Nephron progenitor cell (in vitro differentiated cells): ENCODE data around the gene BPIFB2.

Experiments
- DNase-seq: peaks from one replicate; pipeline ENCODE4 v3.0.0; 2021
- H3K27ac Mint-ChIP-seq: 2 replicates; pipeline ENCODE4 v1.8.0; 2021; ENCODE audit warnings: mild to moderate bottlenecking, moderate library complexity, mixed read lengths
- H3K27me3 Mint-ChIP-seq: 2 replicates; pipeline ENCODE4 v1.8.0; 2021; ENCODE audit warnings: mild to moderate bottlenecking, low read depth, mixed read lengths; ENCODE audit not compliant: poor library complexity
- H3K36me3 Mint-ChIP-seq: 2 replicates; pipeline ENCODE4 v1.8.0; 2021; ENCODE audit warnings: low read depth, mixed read lengths
- H3K4me1 Mint-ChIP-seq: 2 replicates; pipeline ENCODE4 v1.8.0; 2021; ENCODE audit warnings: mixed read lengths
- H3K4me3 Mint-ChIP-seq: 2 replicates; pipeline ENCODE4 v1.8.0; 2021; ENCODE audit warnings: mild to moderate bottlenecking, moderate library complexity, mixed read lengths
- H3K9me3 Mint-ChIP-seq: 2 replicates; pipeline ENCODE4 v1.8.0; 2021; ENCODE audit warnings: mild to moderate bottlenecking, moderate library complexity, mixed read lengths
- CTCF ChIP-seq: fragments of 200-600 bp; sonication (generic); IDR thresholded peaks from 2 replicates; pipeline ENCODE4 v1.5.0; 2021; ENCODE audit warnings: antibody characterized with exemption

Gene BPIFB2

GRCh38 chr20:33014336-33015113, 7.0 kb downstream of the BPIFB2 start:
- no peak for TF ChIP-seq CTCF
- no peaks in the 10 kb centered on the region for H3K36me3 Mint-ChIP-seq
- DNase-seq = no peak
- no peak overlapping the region for H3K4me3 Mint-ChIP-seq
- peaks cover 40% of the 10 kb centered on the region for H3K27me3 Mint-ChIP-seq
- H3K9me3 Mint-ChIP-seq = no peaks in the 10 kb centered on the region
- H3K4me1 Mint-ChIP-seq = peaks cover 26% of the 10 kb centered on the region
- no peak overlapping the region for H3K27ac Mint-ChIP-seq

GRCh38 chr20:33015114-33015484, 7.6 kb downstream of the BPIFB2 start:
- Mint-ChIP-seq H3K36me3 (no peaks in the 10 kb centered on the region), H3K27ac (no peak overlapping the region), H3K4me3 (no peak overlapping the region), H3K4me1 (peaks cover 21% of the 10 kb centered on the region), H3K9me3 (no peaks in the 10 kb centered on the region), H3K27me3 (peaks cover 43% of the 10 kb centered on the region)
- peak; percentile 20 for DNase-seq
- no peak for TF ChIP-seq CTCF

GRCh38 chr20:33015700-33016580, 8.4 kb downstream of the BPIFB2 start:
- no peak for TF ChIP-seq CTCF
- DNase-seq = no peak
- Mint-ChIP-seq H3K36me3 (no peaks in the 10 kb centered on the region), H3K27me3 (peaks cover 43% of the 10 kb centered on the region), H3K9me3 (no peaks in the 10 kb centered on the region), H3K4me3 (no peak overlapping the region), H3K27ac (peak overlapping the region; percentile 16), H3K4me1 (peaks cover 20% of the 10 kb centered on the region)

GRCh38 chr20:33016581-33017109, 9.1 kb downstream of the BPIFB2 start:
- no peak overlapping the region for H3K4me3 Mint-ChIP-seq
- no peak for DNase-seq

GRCh38 chr20:33017542-33017941, 10.0 kb downstream of the BPIFB2 start:
- DNase-seq = no peak
- Mint-ChIP-seq H3K27ac (no peak overlapping the region), H3K4me1 (peaks cover 20% of the 10 kb centered on the region), H3K4me3 (no peak overlapping the region), H3K9me3 (no peaks in the 10 kb centered on the region), H3K36me3 (no peaks in the 10 kb centered on the region), H3K27me3 (peaks cover 42% of the 10 kb centered on the region)
- no peak for TF ChIP-seq CTCF

More at GRCh38 chr20:33016581-33017109, 9.1 kb downstream of the BPIFB2 start:
- no peaks in the 10 kb centered on the region for H3K9me3 Mint-ChIP-seq
- H3K27ac Mint-ChIP-seq = peak overlapping the region; percentile 16
- no peaks in the 10 kb centered on the region for H3K36me3 Mint-ChIP-seq
- H3K27me3 Mint-ChIP-seq = peaks cover 46% of the 10 kb centered on the region
- peaks cover 20% of the 10 kb centered on the region for H3K4me1 Mint-ChIP-seq
- TF ChIP-seq CTCF = no peak
